Skeletal muscle cell (primary cell): ENCODE results near the gene FBXL13.
"Not testable (repeated sequence)": the region's sequence is repeated elsewhere in the genome, so short reads cannot be mapped to it uniquely, and the experiment has no call there.

Experiments used
- DNase-seq: peaks from one replicate; pipeline ENCODE4 v3.0.0-alpha.2; 2010; ENCODE audit warnings: low read depth
- H3K4me3 ChIP-seq: 2 replicates; pipeline ENCODE4 v1.5.1; 2011; ENCODE audit warnings: low read depth, mild to moderate bottlenecking, control low read depth, low read length, moderate library complexity

The FBXL13 gene

GRCh38 chr7:102991077-102991539 is 83.5 kb downstream of the FBXL13 start:
- no peak for DNase-seq
- no peak overlapping the region for H3K4me3 ChIP-seq

GRCh38 chr7:102990642-102991041 is 84.0 kb downstream of the FBXL13 start:
- no peak for DNase-seq
- no peak overlapping the region for H3K4me3 ChIP-seq

DNA sequence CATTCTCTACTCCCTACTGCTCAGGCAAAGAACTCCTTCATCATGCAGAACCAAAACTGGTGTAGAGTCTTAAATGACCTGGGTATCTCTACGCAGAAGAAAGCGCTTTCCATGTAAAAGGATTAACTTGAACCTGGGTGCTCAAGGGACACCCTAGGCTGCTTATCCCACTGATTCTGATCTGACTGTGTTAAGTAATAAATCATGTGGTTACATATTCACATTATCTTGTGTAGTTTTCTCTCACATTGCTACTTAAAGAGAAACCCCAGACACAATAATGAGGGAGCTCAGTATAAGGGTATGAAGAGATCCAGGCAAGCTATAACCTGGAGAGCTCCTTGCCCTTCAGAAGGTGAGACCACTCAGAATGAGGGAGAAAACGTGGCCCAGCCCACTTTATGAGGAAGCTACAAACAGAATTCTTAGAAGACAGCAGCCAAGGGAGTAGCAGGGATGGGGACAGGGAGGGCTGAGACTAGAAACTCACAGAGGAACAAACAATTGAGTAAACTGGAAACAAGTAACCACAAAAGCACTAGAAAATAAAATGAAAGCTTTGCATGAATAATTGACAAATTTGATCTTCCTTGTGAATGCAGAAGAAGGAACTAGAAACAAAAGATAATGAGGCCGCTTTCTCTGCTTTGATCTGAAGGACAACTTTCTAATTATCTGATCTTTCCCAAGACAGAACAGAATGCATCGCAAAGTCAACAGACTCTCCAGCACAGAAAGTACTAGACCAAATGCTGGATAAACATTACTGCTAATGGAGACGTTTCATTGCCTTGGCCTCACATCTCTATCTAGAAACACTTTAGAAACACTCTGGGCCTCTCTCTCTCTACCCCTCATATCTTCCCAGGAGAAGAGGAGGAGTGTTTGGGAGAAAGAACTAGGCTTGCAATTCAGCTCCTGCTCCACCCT is 85.7 kb downstream of the FBXL13 start:
- no peak overlapping the region for H3K4me3 ChIP-seq
- DNase-seq = no peak

GRCh38 chr7:102988088-102988487 is 86.5 kb downstream of the FBXL13 start:
- no peak for DNase-seq

GRCh38 chr7:102985176-102985783 is 89.3 kb downstream of the FBXL13 start:
- no peak for DNase-seq
- no peak overlapping the region for H3K4me3 ChIP-seq

More at GRCh38 chr7:102988088-102988487, 86.5 kb downstream of the FBXL13 start:
- H3K4me3 ChIP-seq = no peak overlapping the region

GRCh38 chr7:102983602-102984001 is 91.0 kb downstream of the FBXL13 start:
- no peak for DNase-seq
- no peak overlapping the region for H3K4me3 ChIP-seq

GRCh38 chr7:102982235-102982634 is 92.4 kb downstream of the FBXL13 start:
- no peak overlapping the region for H3K4me3 ChIP-seq
- DNase-seq = no peak

GRCh38 chr7:102981451-102981850 is 93.1 kb downstream of the FBXL13 start:
- DNase-seq = no peak

DNA sequence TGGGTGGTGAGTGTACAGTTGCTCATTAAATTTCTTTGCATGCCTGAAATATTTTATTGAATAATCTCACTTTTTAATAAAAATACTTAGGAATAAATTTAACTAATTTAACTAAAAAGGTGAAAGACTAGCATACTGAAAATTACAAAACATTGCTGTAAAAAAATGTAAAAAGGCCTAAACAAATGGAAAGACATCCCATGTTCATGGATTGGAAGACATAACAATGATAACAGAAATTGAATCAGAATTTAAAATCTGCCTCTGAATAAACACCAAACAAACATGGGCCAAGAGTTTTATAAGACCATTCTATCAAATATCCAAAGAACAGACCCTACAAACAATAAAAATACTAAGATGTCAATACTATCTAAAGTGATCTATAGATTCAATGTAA is 94.9 kb downstream of the FBXL13 start:
- no peak for DNase-seq
- H3K4me3 ChIP-seq = no peak overlapping the region

More at GRCh38 chr7:102981451-102981850, 93.1 kb downstream of the FBXL13 start:
- H3K4me3 ChIP-seq = no peak overlapping the region

GRCh38 chr7:102978284-102978683 is 96.3 kb downstream of the FBXL13 start:
- no peak overlapping the region for H3K4me3 ChIP-seq
- DNase-seq = peak; percentile 42

GRCh38 chr7:102977586-102977985 is 97.0 kb downstream of the FBXL13 start:
- H3K4me3 ChIP-seq, DNase-seq: not testable (repeated sequence)

DNA sequence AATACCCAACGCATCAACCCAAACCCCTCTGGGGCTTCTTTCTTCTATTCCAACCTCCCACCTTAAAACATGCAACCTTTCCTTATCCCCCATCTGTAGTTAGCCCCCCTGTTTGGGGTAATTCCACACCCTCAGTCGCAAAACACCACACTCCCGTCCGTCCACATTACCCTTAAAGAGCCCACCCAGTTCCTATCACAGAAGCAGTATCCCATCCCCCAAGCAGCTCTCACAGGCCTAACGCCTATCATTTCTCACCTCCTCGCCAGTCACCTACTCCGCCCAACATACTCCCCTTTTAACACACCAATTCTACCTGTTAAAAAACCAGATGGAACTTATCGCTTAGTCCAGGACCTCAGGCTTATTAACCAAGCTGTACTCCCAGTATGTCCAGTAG is 98.1 kb downstream of the FBXL13 start:
- no peak for DNase-seq

GRCh38 chr7:102975854-102976253 is 98.7 kb downstream of the FBXL13 start:
- no peak for DNase-seq
- H3K4me3 ChIP-seq = no peak overlapping the region

More for the DNA sequence above, 98.1 kb downstream of the FBXL13 start:
- H3K4me3 ChIP-seq = no peak overlapping the region

- no peak overlapping the region for H3K4me3 ChIP-seq
- no peak for DNase-seq
These were observed 100.0 kb downstream of the FBXL13 start for GRCh38 chr7:102974366-102975236.

DNA sequence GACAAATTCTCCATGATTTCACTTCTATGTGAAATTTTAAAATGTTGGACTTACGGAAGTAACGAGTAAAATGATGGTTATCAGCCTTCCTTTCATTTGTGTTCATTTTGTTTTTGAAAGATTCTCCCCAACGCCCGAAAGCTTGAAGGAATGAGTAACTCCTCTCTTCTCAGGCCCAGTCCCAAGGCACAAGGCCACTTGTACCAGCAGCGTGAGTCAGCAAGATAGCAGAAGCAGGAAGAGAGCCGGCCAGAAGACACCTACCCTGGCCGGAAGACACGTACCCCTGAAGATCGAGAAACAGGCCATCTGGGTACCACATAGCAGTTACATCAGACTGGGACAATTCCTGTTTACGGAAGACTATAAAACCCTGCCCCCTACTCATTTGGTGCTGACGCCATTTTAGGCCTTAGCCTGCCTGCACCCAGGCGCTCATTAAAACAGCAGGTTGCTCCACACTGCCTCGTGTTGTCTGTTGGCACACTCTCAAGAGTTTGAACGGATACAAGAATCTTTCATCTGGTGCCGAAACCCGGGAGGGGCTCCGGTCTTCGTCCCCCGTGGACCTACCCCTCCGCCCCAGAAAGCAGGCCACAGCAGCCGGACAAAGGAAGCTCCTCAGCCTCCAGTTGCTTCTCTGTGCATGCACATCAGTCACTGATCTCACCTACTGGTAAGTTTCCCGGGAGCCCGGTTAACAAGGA is 101.3 kb downstream of the FBXL13 start:
- H3K4me3 ChIP-seq = no peak overlapping the region
- no peak for DNase-seq

DNA sequence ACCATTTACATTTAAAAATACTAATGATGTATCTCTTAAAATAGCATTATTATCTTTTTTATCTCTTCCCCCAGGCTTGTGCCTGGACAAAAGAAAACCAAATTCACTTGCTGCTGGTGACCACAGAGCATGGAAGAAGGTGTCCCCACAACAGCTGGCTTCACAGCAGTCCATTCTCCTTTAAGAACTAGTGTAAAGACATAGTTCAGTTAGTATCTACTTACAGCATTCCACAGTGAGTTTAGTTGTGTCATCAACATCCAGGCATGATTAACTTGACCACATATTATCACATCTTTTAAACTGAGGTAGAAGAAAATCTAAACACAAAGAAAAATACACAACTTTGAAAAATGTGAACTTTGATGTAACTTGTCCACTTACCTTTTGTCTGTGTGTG is 106.8 kb downstream of the FBXL13 start:
- no peak for DNase-seq
- no peak overlapping the region for H3K4me3 ChIP-seq

DNA sequence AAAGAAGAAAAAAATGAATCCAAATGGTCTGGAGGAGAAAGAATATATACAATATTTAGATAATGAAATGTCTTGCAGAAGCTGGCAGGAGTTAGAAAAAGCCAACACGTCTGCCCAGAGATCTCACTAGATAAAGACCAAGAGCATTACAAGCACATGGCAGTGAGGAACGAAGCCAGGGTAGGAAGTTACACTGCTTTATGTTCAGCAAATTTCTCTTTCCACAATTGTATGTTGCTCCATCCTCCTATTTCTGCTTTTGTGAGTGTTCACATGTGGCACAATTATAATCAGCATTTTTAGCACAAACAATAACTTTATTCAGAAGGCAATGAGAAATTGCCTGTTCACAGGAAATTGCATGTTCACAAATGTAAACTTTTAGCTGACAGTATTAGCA is 108.1 kb downstream of the FBXL13 start:
- no peak overlapping the region for H3K4me3 ChIP-seq
- DNase-seq = no peak

DNA sequence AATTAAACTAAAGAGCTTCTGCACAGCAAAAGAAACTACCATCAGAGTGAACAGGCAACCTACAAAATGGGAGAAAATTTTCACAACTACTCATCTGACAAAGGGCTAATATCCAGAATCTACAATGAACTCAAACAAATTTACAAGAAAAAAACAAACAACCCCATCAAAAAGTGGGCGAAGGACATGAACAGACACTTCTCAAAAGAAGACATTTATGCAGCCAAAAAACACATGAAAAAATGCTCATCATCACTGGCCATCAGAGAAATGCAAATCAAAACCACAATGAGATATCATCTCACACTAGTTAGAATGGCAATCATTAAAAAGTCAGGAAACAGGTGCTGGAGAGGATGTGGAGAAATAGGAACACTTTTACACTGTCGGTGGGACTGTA is 112.6 kb downstream of the FBXL13 start:
- not testable (repeated sequence) for DNase-seq, H3K4me3 ChIP-seq

DNA sequence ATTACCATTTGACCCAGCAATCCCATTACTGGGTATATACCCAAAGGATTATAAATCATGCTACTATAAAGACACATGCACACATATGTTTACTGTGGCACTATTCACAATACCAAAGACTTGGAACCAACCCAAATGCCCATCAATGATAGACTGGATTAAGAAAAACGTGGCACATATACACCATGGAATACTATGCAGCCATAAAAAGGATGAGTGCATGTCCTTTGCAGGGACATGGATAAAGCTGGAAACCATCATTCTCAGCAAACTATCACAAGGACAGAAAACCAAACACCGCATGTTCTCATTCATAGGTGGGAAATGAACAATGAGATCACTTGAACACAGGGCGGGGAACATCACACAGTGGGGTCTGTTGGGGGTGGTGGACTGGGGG is 116.6 kb downstream of the FBXL13 start:
- not testable (repeated sequence) for H3K4me3 ChIP-seq, DNase-seq
